HG03521 (cell line): ENCODE data around the gene ANKFN1.

Experiments used
- ATAC-seq: cut with Tn5 transposase; IDR thresholded peaks from one replicate; pipeline ENCODE4 v1.9.1; 2021; ENCODE audit warnings: mild to moderate bottlenecking, moderate library complexity; ENCODE audit not compliant: unreplicated experiment

Gene ANKFN1

GRCh38 chr17:56175299-56175955, 22.2 kb downstream of the ANKFN1 start:
- no peak for ATAC-seq

- no peak for ATAC-seq
Measured at GRCh38 chr17:56176091-56176490, 22.8 kb downstream of the ANKFN1 start.

GRCh38 chr17:56177361-56177760, 24.1 kb downstream of the ANKFN1 start:
- no peak for ATAC-seq

GRCh38 chr17:56178203-56178602, 24.9 kb downstream of the ANKFN1 start:
- ATAC-seq, result no peak

- ATAC-seq, result no peak
Measured at GRCh38 chr17:56182081-56182480, 28.8 kb downstream of the ANKFN1 start.

GRCh38 chr17:56184650-56185049, 31.4 kb downstream of the ANKFN1 start:
- ATAC-seq, result no peak

- ATAC-seq, result no peak
Measured at GRCh38 chr17:56185491-56186221, 32.4 kb downstream of the ANKFN1 start.

GRCh38 chr17:56186222-56186786, 33.0 kb downstream of the ANKFN1 start:
- no peak for ATAC-seq

GRCh38 chr17:56203430-56203829, 50.2 kb downstream of the ANKFN1 start:
- ATAC-seq, result no peak

GRCh38 chr17:56206351-56206750, 53.1 kb downstream of the ANKFN1 start:
- no peak for ATAC-seq

- no peak for ATAC-seq
Measured at GRCh38 chr17:56213031-56213430, 59.8 kb downstream of the ANKFN1 start.

GRCh38 chr17:56217921-56218320, 64.6 kb downstream of the ANKFN1 start:
- no peak for ATAC-seq

GRCh38 chr17:56222255-56222654, 69.0 kb downstream of the ANKFN1 start:
- ATAC-seq, result no peak

- ATAC-seq, result no peak
Measured at GRCh38 chr17:56230660-56231059, 77.4 kb downstream of the ANKFN1 start.

- no peak for ATAC-seq
Measured at GRCh38 chr17:56231252-56231651, 78.0 kb downstream of the ANKFN1 start.

GRCh38 chr17:56231693-56232092, 78.4 kb downstream of the ANKFN1 start:
- ATAC-seq, result no peak

GRCh38 chr17:56244268-56244890, 91.1 kb downstream of the ANKFN1 start:
- ATAC-seq, result no peak

- ATAC-seq, result no peak
Measured at GRCh38 chr17:56247816-56248215, 94.5 kb downstream of the ANKFN1 start.

GRCh38 chr17:56257075-56257474, 103.8 kb downstream of the ANKFN1 start:
- ATAC-seq, result no peak

- ATAC-seq, result no peak
Measured at GRCh38 chr17:56260376-56261002, 107.2 kb downstream of the ANKFN1 start.

GRCh38 chr17:56262803-56263202, 109.5 kb downstream of the ANKFN1 start:
- ATAC-seq, result no peak
